H9 (cell line): ENCODE measurements around the gene OR52B4. TPM values are rescaled to one million over a fixed set of nuclear protein-coding genes. Genes with fewer than 3 reads are reported as not detected.

ENCODE experiments used
- DNase-seq: peaks from one replicate; pipeline ENCODE4 v3.0.0-alpha.2; 2017
- H2AFZ ChIP-seq: one replicate; pipeline ENCODE4 v1.6.1; 2013; ENCODE audit warnings: mild to moderate bottlenecking, low read length, control low read depth, moderate library complexity
- H2AK5ac ChIP-seq: 2 replicates; pipeline ENCODE4 v1.6.1; 2013; ENCODE audit warnings: low read length, control low read depth, mixed read lengths; ENCODE audit not compliant: insufficient read length
- H2BK120ac ChIP-seq: one replicate; pipeline ENCODE4 v1.6.1; 2013; ENCODE audit warnings: low read depth, mild to moderate bottlenecking, low read length, control low read depth, inconsistent platforms; ENCODE audit not compliant: poor library complexity, severe bottlenecking
- H2BK12ac ChIP-seq: 2 replicates; pipeline ENCODE4 v1.6.1; 2013; ENCODE audit warnings: low read length, control low read depth, mixed read lengths, low read depth; ENCODE audit not compliant: insufficient read length
- H2BK15ac ChIP-seq: 2 replicates; pipeline ENCODE4 v1.6.1; 2013; ENCODE audit warnings: low read depth, low read length, control low read depth
- H2BK20ac ChIP-seq: one replicate; pipeline ENCODE4 v1.6.1; 2013; ENCODE audit warnings: low read depth, mild to moderate bottlenecking, low read length, control low read depth, inconsistent platforms; ENCODE audit not compliant: poor library complexity, severe bottlenecking
- H2BK5ac ChIP-seq: 2 replicates; pipeline ENCODE4 v1.6.1; 2013; ENCODE audit warnings: low read length, control low read depth, mixed read lengths; ENCODE audit not compliant: insufficient read length
- H3K14ac ChIP-seq: 2 replicates; pipeline ENCODE4 v1.6.1; 2013; ENCODE audit warnings: low read length, control low read depth; ENCODE audit not compliant: insufficient read depth
- H3K18ac ChIP-seq: 2 replicates; pipeline ENCODE4 v1.6.1; 2013; ENCODE audit warnings: low read depth, mild to moderate bottlenecking, mixed read lengths, low read length, control low read depth; ENCODE audit not compliant: insufficient read length
- H3K23ac ChIP-seq: 2 replicates; pipeline ENCODE4 v1.6.1; 2013; ENCODE audit warnings: low read length, control low read depth, mixed read lengths, low read depth; ENCODE audit not compliant: insufficient read length
- H3K23me2 ChIP-seq: 2 replicates; pipeline ENCODE4 v1.6.1; 2013; ENCODE audit warnings: low read depth, mild to moderate bottlenecking, mixed read lengths, low read length, control low read depth; ENCODE audit not compliant: insufficient read length, poor library complexity, severe bottlenecking
- H3K27ac ChIP-seq: 2 replicates; pipeline ENCODE4 v1.5.1; 2013; ENCODE audit warnings: low read length, control low read depth, mixed read lengths, low read depth; ENCODE audit not compliant: insufficient read length
- H3K27me3 ChIP-seq: 2 replicates; pipeline ENCODE4 v1.6.1; 2013; ENCODE audit warnings: low read length, control low read depth, inconsistent platforms; ENCODE audit not compliant: insufficient read depth
- H3K4ac ChIP-seq: 2 replicates; pipeline ENCODE4 v1.6.1; 2013; ENCODE audit warnings: low read depth, mild to moderate bottlenecking, control low read depth, inconsistent platforms, low read length, moderate library complexity
- H3K4me1 ChIP-seq: 2 replicates; pipeline ENCODE4 v1.6.1; 2013; ENCODE audit warnings: low read length, control low read depth, inconsistent platforms; ENCODE audit not compliant: insufficient read depth
- H3K4me2 ChIP-seq: 2 replicates; pipeline ENCODE4 v1.6.1; 2013; ENCODE audit warnings: low read length, control low read depth, mixed read lengths; ENCODE audit not compliant: insufficient read length, insufficient read depth
- H3K56ac ChIP-seq: 2 replicates; pipeline ENCODE4 v1.6.1; 2013; ENCODE audit warnings: low read depth, mild to moderate bottlenecking, mixed read lengths, low read length, control low read depth; ENCODE audit not compliant: insufficient read length
- H3K79me1 ChIP-seq: 2 replicates; pipeline ENCODE4 v1.6.1; 2013; ENCODE audit warnings: low read depth, mild to moderate bottlenecking, moderate library complexity, low read length, control low read depth, inconsistent platforms; ENCODE audit not compliant: insufficient read depth, poor library complexity, severe bottlenecking
- H3K79me2 ChIP-seq: 2 replicates; pipeline ENCODE4 v1.6.1; 2013; ENCODE audit warnings: low read length, control low read depth, inconsistent platforms; ENCODE audit not compliant: insufficient read depth
- H3K9ac ChIP-seq: 2 replicates; pipeline ENCODE4 v1.6.1; 2013; ENCODE audit warnings: low read length, control low read depth, mixed read lengths; ENCODE audit not compliant: insufficient read length; ENCODE audit errors: extremely low read depth
- H3K9me3 ChIP-seq: one replicate; pipeline ENCODE4 v1.6.1; 2013; ENCODE audit warnings: low read depth, low read length, inconsistent platforms; ENCODE audit not compliant: control insufficient read depth
- H3T11ph ChIP-seq: one replicate; pipeline ENCODE4 v1.6.1; 2013; ENCODE audit warnings: mild to moderate bottlenecking, low read length, control low read depth, inconsistent platforms
- H4K20me1 ChIP-seq: one replicate; pipeline ENCODE4 v1.6.1; 2013; ENCODE audit not compliant: control insufficient read depth, insufficient read length, insufficient read depth
- H4K5ac ChIP-seq: 2 replicates; pipeline ENCODE4 v1.6.1; 2013; ENCODE audit warnings: low read depth, mild to moderate bottlenecking, mixed read lengths, low read length, control low read depth; ENCODE audit not compliant: insufficient read length
- H4K8ac ChIP-seq: replicated peaks from 2 replicates; pipeline ENCODE4 v1.6.1; 2013; ENCODE audit warnings: low read length, control low read depth, mixed read lengths, low read depth; ENCODE audit not compliant: insufficient read length
- H4K91ac ChIP-seq: 2 replicates; pipeline ENCODE4 v1.6.1; 2013; ENCODE audit warnings: low read depth, mild to moderate bottlenecking, moderate library complexity, mixed read lengths, low read length, control low read depth; ENCODE audit not compliant: insufficient read length
- H3K27ac Mint-ChIP-seq, 3 experiments: 2 replicates in 2 of 3; 3 replicates in 1 of 3; pipeline ENCODE4 v1.8.0; 2020 to 2021; ENCODE audit warnings: mixed read lengths in 3 of 3, mild to moderate bottlenecking in 1 of 3, moderate library complexity in 1 of 3
- H3K27me3 Mint-ChIP-seq: 2 replicates; pipeline ENCODE4 v1.8.0; 2021; ENCODE audit warnings: low read depth, mild to moderate bottlenecking, moderate library complexity, mixed read lengths
- H3K36me3 Mint-ChIP-seq, 3 experiments: 2 replicates in 2 of 3; 3 replicates in 1 of 3; pipeline ENCODE4 v1.8.0; 2020 to 2021; ENCODE audit warnings: low read depth in 3 of 3, mixed read lengths in 3 of 3; ENCODE audit not compliant: insufficient read depth in 1 of 3
- H3K4me1 Mint-ChIP-seq, 2 experiments: 2 replicates each; pipeline ENCODE4 v1.8.0; 2020; ENCODE audit warnings: mixed read lengths in 2 of 2
- H3K4me3 Mint-ChIP-seq, 2 experiments: 2 replicates in 1 of 2; 3 replicates in 1 of 2; pipeline ENCODE4 v1.8.0; 2020 to 2021; ENCODE audit warnings: mild to moderate bottlenecking in 2 of 2, mixed read lengths in 2 of 2, moderate library complexity in 1 of 2
- H3K9me3 Mint-ChIP-seq, 2 experiments: 2 replicates in 1 of 2; 3 replicates in 1 of 2; pipeline ENCODE4 v1.8.0; 2020; ENCODE audit warnings: mild to moderate bottlenecking in 2 of 2, mixed read lengths in 2 of 2, moderate library complexity in 1 of 2
- WGBS: extraction: QIAGEN DNeasy Blood & Tissue Kit; methylation state at CpG from one replicate; pipeline ENCODE4 v1.1.7; 2013; ENCODE audit warnings: missing lambda C conversion rate, low lambda C conversion rate, mixed read lengths; ENCODE audit not compliant: insufficient read length; ENCODE audit errors: extremely low coverage; 5-methylcytosine and 5-hydroxymethylcytosine counted together
- long read RNA-seq: library from polyadenylated mRNA; unstranded; transcript quantifications from one replicate; pipeline ENCODE4 v2.0.0, GENCODE V29; 2020
- total RNA-seq: library from RNA; stranded (reverse); gene quantifications from 2 replicates; pipeline ENCODE4 v1.2.1, GENCODE V29; 2021
- TF ChIP-seq, protein P1 (sequence below): fragments of 200-600 bp; sonication (generic); conservative IDR thresholded peaks from 3 replicates; pipeline ENCODE4 v1.8.0; 2021; ENCODE audit warnings: antibody characterized with exemption, mild to moderate bottlenecking

OR52B4 gene
- total RNA-seq: not detected in 2 replicates
- long read RNA-seq: 0 reads

DNA sequence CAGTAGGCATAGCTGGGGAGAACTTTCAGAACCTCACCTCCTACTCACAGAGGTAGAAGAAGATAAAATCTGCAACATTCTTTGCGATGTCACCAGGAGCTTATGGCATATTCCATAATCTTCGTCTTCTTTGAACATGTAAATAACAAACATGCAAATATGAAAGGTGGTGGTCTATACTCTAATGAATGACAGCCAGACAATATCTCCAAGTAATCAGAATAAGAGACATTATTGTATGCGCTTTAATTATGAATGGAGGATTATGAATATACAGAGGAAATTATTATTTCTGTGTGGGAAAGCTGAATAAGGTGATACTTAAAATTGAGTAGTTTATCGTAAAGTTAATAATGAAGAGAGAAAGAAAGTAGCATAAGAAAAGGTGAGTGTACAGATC, at the start of gene OR52B4:
Gene OR52B4, minus strand, starts transcription at position 101 of the 400 bp plus-strand sequence. Its CDS starts 91 bp downstream, at position 10.
- Mint-ChIP-seq H3K4me3 (no peak within 1 kb of the TSS), H3K27ac (peak within 1 kb of the TSS in 1 of 3 experiments; percentile 36; a peak in 2 of 7 replicates), H3K9me3 (peaks cover 2 to 3% of the 10 kb centered on the region in 2 experiments; a peak in 4 of 5 replicates), H3K4me1 (no peaks in the 10 kb centered on the region), H3K27me3 (no peaks in the 10 kb centered on the region; the same call in none of the 2 replicates), H3K36me3 (no peaks in the 10 kb centered on the region)
- no peaks in the 10 kb centered on the region for H4K20me1 ChIP-seq
- no peak within 1 kb of the TSS for H3K23ac ChIP-seq
- no peaks in the 10 kb centered on the region for H3K79me1 ChIP-seq
- no peak for DNase-seq
- no peak within 1 kb of the TSS for H3K18ac ChIP-seq
- no peak within 1 kb of the TSS for H2BK12ac ChIP-seq
- no peaks in the 10 kb centered on the region for H3K23me2 ChIP-seq
- H3K4me1 ChIP-seq: no peaks in the 10 kb centered on the region
- no peak within 1 kb of the TSS for H4K5ac ChIP-seq
- 100% methylated on average over 1 of the region's 4 CpGs for WGBS
- H3T11ph ChIP-seq: no peak within 1 kb of the TSS
- no peak within 1 kb of the TSS for H2BK5ac ChIP-seq
- H3K79me2 ChIP-seq: no peaks in the 10 kb centered on the region
- H3K9ac ChIP-seq: no peak within 1 kb of the TSS
- H3K4me2 ChIP-seq: no peak within 1 kb of the TSS
- TF ChIP-seq, protein P1, sequence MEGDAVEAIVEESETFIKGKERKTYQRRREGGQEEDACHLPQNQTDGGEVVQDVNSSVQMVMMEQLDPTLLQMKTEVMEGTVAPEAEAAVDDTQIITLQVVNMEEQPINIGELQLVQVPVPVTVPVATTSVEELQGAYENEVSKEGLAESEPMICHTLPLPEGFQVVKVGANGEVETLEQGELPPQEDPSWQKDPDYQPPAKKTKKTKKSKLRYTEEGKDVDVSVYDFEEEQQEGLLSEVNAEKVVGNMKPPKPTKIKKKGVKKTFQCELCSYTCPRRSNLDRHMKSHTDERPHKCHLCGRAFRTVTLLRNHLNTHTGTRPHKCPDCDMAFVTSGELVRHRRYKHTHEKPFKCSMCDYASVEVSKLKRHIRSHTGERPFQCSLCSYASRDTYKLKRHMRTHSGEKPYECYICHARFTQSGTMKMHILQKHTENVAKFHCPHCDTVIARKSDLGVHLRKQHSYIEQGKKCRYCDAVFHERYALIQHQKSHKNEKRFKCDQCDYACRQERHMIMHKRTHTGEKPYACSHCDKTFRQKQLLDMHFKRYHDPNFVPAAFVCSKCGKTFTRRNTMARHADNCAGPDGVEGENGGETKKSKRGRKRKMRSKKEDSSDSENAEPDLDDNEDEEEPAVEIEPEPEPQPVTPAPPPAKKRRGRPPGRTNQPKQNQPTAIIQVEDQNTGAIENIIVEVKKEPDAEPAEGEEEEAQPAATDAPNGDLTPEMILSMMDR: no peak
- no peaks in the 10 kb centered on the region for H3K27me3 ChIP-seq
- H2AFZ ChIP-seq: no peak within 1 kb of the TSS
- H3K9me3 ChIP-seq: no peaks in the 10 kb centered on the region
- no peak within 1 kb of the TSS for H4K8ac ChIP-seq
- no peak within 1 kb of the TSS for H3K14ac ChIP-seq
- no peak within 1 kb of the TSS for H2BK120ac ChIP-seq
- H2AK5ac ChIP-seq: no peak within 1 kb of the TSS
- H3K4ac ChIP-seq: no peak within 1 kb of the TSS
- no peak within 1 kb of the TSS for H4K91ac ChIP-seq
- H2BK15ac ChIP-seq: no peak within 1 kb of the TSS
- no peak within 1 kb of the TSS for H3K56ac ChIP-seq
- H2BK20ac ChIP-seq: no peak within 1 kb of the TSS
- no peak within 1 kb of the TSS for H3K27ac ChIP-seq
